Fibroblast of lung (primary cell): ENCODE measurements around the gene DNAI1. TPM values are rescaled to one million over a fixed set of nuclear protein-coding genes. Genes with fewer than 3 reads are reported as not detected.

ENCODE experiments used
- DNase-seq, 2 donors: peaks; one replicate each; pipeline versions ENCODE4 v3.0.0 to v3.0.0-alpha.2; 2010; ENCODE audit warnings: low read depth in 2 of 2
- H2AFZ ChIP-seq: 2 replicates; pipeline ENCODE4 v1.5.1; 2012; ENCODE audit warnings: low read length, control low read depth, inconsistent platforms
- H3K27ac ChIP-seq: 2 replicates; pipeline ENCODE4 v1.5.1; 2011; ENCODE audit warnings: low read length, control low read depth; ENCODE audit not compliant: insufficient read depth
- H3K27me3 ChIP-seq: 2 replicates; pipeline ENCODE4 v1.5.1; 2011; ENCODE audit warnings: mild to moderate bottlenecking, low read length; ENCODE audit not compliant: control insufficient read depth, insufficient read depth
- H3K36me3 ChIP-seq: 2 replicates; pipeline ENCODE4 v1.5.1; 2011; ENCODE audit warnings: low read length; ENCODE audit not compliant: control insufficient read depth, insufficient read depth
- H3K4me1 ChIP-seq: 2 replicates; pipeline ENCODE4 v1.5.1; 2011; ENCODE audit warnings: low read length; ENCODE audit not compliant: control insufficient read depth, insufficient read depth; ENCODE audit errors: extremely low read depth
- H3K4me2 ChIP-seq: 2 replicates; pipeline ENCODE4 v1.5.1; 2011; ENCODE audit warnings: low read length, control low read depth; ENCODE audit not compliant: insufficient read depth; ENCODE audit errors: extremely low read depth
- H3K4me3 ChIP-seq, 4 experiments: fragments of 200-600 bp in 1 of 4; sonication (generic) in 1 of 4; replicated peaks in 1 of 4; 2 replicates each; pipeline ENCODE4 v1.5.1; 2011 to 2016; ENCODE audit warnings: low read length in 4 of 4, low read depth in 3 of 4, mild to moderate bottlenecking in 3 of 4, control low read depth in 2 of 4, inconsistent platforms in 1 of 4, mixed read lengths in 1 of 4; ENCODE audit not compliant: insufficient read depth in 1 of 4; ENCODE audit errors: control extremely low read depth in 1 of 4
- H3K79me2 ChIP-seq: 2 replicates; pipeline ENCODE4 v1.5.1; 2012; ENCODE audit warnings: mild to moderate bottlenecking, low read length, inconsistent platforms; ENCODE audit not compliant: control insufficient read depth, insufficient read depth
- H3K9ac ChIP-seq: 2 replicates; pipeline ENCODE4 v1.5.1; 2011; ENCODE audit warnings: mild to moderate bottlenecking, low read length, control low read depth; ENCODE audit not compliant: insufficient read depth
- H3K9me3 ChIP-seq: 2 replicates; pipeline ENCODE4 v1.5.1; 2012; ENCODE audit warnings: low read depth, low read length; ENCODE audit not compliant: control insufficient read depth, insufficient read depth
- H4K20me1 ChIP-seq: 2 replicates; pipeline ENCODE4 v1.5.1; 2011; ENCODE audit warnings: low read length; ENCODE audit not compliant: control insufficient read depth, insufficient read depth; ENCODE audit errors: extremely low read depth
- CTCF ChIP-seq, 2 donors: IDR thresholded peaks in 1 of 2; conservative IDR thresholded peaks in 1 of 2; 1 replicate in 1 of 2; 2 replicates in 1 of 2; pipeline ENCODE4 v1.5.1; 2011 to 2012; ENCODE audit warnings: low read length in 2 of 2, control low read depth in 1 of 2, inconsistent platforms in 1 of 2, low read depth in 1 of 2, mild to moderate bottlenecking in 1 of 2
- EZH2 ChIP-seq: IDR thresholded peaks from 2 replicates; pipeline ENCODE4 v1.5.1; 2012; ENCODE audit warnings: low read length, control low read depth, mild to moderate bottlenecking; ENCODE audit errors: missing control alignments
- polyA plus RNA-seq, 2 donors: library from polyadenylated mRNA; depleted of rRNA in 1 of 2; stranded (reverse) in 1 of 2; unstranded in 1 of 2; fragments of >200 nt; gene quantifications; 2 replicates each; pipeline ENCODE4 v1.2.1, GENCODE V29; 2011 to 2012; ENCODE audit warnings: missing spikeins in 1 of 2
- total RNA-seq: library from RNA; depleted of rRNA; stranded (reverse); fragments of >200 nt; gene quantifications from 2 replicates; pipeline ENCODE4 v1.2.1, GENCODE V29; 2014

DNAI1 gene
- total and polyA plus RNA-seq, 2 donors (not counting 1 experiment from before 2014, with no cell fraction given): not detected

GRCh38 chr9:34520096-34520495, 61.5 kb downstream of the DNAI1 start:
- Histone ChIP-seq H3K27ac (no peak overlapping the region), H3K9me3 (no peaks in the 10 kb centered on the region), H3K79me2 (no peaks in the 10 kb centered on the region), H3K4me3 (no peak overlapping the region), H3K9ac (no peak overlapping the region), H3K4me2 (no peak overlapping the region), H3K4me1 (no peaks in the 10 kb centered on the region), H4K20me1 (no peaks in the 10 kb centered on the region), H3K36me3 (no peaks in the 10 kb centered on the region), H3K27me3 (peaks cover 6% of the 10 kb centered on the region), H2AFZ (no peak overlapping the region)
- TF ChIP-seq CTCF (conservative IDR thresholded peaks at IDR 0.05 in 1 of 2, IDR thresholded peaks at IDR 0.05 in 1 of 2; ENCODE audit: low read depth in 1 of 2, low read length in 2 of 2) (no peak), EZH2 (no peak)
- DNase-seq: no peak

DNA sequence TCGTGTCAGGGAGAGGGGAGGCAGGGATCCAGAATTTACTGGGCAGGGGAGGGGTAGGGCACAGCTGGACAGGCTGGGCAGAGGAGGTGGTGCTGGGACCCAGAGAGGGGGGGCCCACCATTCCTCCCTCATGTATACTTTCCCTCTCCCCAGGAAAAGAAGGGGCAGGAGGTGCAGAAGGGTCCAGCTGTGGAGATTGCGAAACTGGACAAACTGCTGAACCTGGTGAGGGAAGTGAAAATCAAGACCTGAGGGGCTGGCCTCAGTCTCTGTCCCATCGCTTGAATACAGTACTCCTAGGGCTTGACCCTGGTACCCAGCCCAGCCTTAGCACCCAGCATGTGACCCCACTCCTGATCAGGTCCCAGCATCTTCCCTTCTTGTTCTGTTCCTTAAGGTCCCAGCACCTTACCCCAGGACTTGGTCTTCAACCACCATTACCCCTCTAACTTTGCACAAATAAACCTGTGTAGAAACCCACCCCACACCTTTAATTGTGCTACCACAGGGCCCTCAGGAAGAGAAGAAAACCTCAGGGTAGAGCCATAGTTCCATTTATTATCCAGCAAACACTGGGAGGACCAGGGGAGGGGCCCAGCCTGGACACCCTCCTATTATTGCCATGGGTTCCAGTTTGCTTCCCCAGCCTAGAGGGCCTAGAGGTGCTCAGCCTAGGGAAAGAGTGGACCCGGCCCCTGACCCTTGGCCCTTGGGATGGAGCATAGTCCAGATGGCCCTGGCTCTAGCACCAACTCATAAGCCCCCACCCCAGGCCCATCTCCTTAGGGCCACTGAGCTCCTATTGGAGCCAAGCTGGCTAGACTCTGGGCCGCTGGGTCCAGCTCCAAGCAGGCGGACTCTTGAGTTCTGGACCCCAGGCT, 62.1 kb downstream of the DNAI1 start:
- no peaks in the 10 kb centered on the region for H3K4me1 ChIP-seq
- peaks cover 6% of the 10 kb centered on the region for H3K27me3 ChIP-seq
- no peaks in the 10 kb centered on the region for H3K36me3 ChIP-seq
- no peak overlapping the region for H3K9ac ChIP-seq
- H3K4me3 ChIP-seq: no peak overlapping the region
- H3K79me2 ChIP-seq: no peaks in the 10 kb centered on the region
- H2AFZ ChIP-seq: no peak overlapping the region
- H3K9me3 ChIP-seq: no peaks in the 10 kb centered on the region
- DNase-seq: no peak
- no peak overlapping the region for H3K4me2 ChIP-seq
- H3K27ac ChIP-seq: no peak overlapping the region
- no peak for TF ChIP-seq EZH2
- no peak for TF ChIP-seq CTCF (conservative IDR thresholded peaks at IDR 0.05 in 1 of 2, IDR thresholded peaks at IDR 0.05 in 1 of 2; ENCODE audit: low read depth in 1 of 2, low read length in 2 of 2)
- no peaks in the 10 kb centered on the region for H4K20me1 ChIP-seq

DNA sequence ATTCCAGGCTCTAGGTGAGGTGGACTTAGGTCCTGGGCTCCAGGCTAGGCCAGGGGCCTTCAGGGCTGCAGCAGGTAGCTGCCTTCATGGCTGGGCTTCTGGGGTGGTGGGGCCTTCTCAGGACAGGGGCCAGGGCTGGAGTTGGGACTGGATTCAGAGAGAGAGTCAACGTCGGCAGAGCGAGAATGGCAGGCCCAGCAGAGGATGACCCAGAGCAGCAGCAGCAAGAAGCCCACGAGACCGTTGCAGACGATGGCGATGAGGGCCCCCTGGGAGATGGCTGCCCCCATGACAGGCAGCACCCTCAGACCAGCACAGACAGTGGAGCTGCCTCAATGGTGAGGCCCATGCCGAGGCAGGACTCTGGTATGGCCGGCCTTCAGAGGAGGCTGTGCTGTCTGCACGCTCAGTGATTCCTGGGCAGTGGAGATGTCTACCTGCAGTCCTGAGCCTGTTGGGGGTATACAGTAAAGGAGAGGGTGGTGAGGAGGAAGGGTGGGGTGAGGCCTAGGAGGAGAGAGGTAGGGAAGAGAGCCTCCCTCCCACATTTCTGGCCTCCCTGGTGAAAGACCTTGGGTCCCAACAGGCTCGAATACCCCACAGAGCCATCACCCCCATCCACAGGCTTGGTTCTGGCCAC, 62.9 kb downstream of the DNAI1 start:
- no peak for DNase-seq
- no peak overlapping the region for H3K4me3 ChIP-seq
- no peaks in the 10 kb centered on the region for H3K79me2 ChIP-seq
- no peaks in the 10 kb centered on the region for H4K20me1 ChIP-seq
- H3K9ac ChIP-seq: no peak overlapping the region
- TF ChIP-seq CTCF (conservative IDR thresholded peaks at IDR 0.05 in 1 of 2, IDR thresholded peaks at IDR 0.05 in 1 of 2; ENCODE audit: low read depth in 1 of 2, low read length in 2 of 2): no peak
- no peak for TF ChIP-seq EZH2
- no peak overlapping the region for H2AFZ ChIP-seq
- H3K4me2 ChIP-seq: no peak overlapping the region
- no peak overlapping the region for H3K27ac ChIP-seq
- no peaks in the 10 kb centered on the region for H3K9me3 ChIP-seq
- H3K4me1 ChIP-seq: no peaks in the 10 kb centered on the region
- no peaks in the 10 kb centered on the region for H3K36me3 ChIP-seq
- H3K27me3 ChIP-seq: peaks cover 6% of the 10 kb centered on the region
